Lower leg skin (tissue), 4 donors: ENCODE measurements around the gene ST6GALNAC5. TPM values are rescaled to one million over a fixed set of nuclear protein-coding genes. Genes with fewer than 3 reads are reported as not detected.

Experiments
- DNase-seq, 2 donors: peaks; one replicate each; pipeline ENCODE4 v3.0.0-alpha.2; 2019; ENCODE audit warnings: low spot score in 2 of 2
- H3K4me3 ChIP-seq: fragments of 200-600 bp; sonication (generic); 2 replicates; pipeline ENCODE4 v1.5.1; 2017; ENCODE audit warnings: mild to moderate bottlenecking, low read depth; ENCODE audit not compliant: poor library complexity, severe bottlenecking
- CTCF ChIP-seq, 3 donors: fragments of 450-650 bp; IDR thresholded peaks; one replicate each; pipeline ENCODE4 v1.5.1; 2016; ENCODE audit warnings: antibody characterized with exemption in 3 of 3, mild to moderate bottlenecking in 3 of 3, moderate library complexity in 2 of 3
- POLR2A ChIP-seq, 2 donors: fragments of 450-650 bp; IDR thresholded peaks; one replicate each; pipeline ENCODE4 v1.6.1; 2016 to 2017; ENCODE audit warnings: antibody characterized with exemption in 2 of 2, mild to moderate bottlenecking in 1 of 2, moderate library complexity in 1 of 2
- WGBS, 2 donors: methylation state at CpG; one replicate each; pipeline ENCODE4 v1.1.5; 2018; 5-methylcytosine and 5-hydroxymethylcytosine counted together
- intact Hi-C: fragments of 100-400 bp; cut with DNase I; formaldehyde crosslinking; loops from one replicate; pipeline ENCODE4 v1.15.0; 2023; ENCODE audit warnings: low total_unique reads
- total RNA-seq, 4 donors: library from RNA; depleted of rRNA; stranded (reverse); fragments of >200 nt; gene quantifications; one replicate each; pipeline ENCODE4 v1.1.0, GENCODE V29; 2016

ST6GALNAC5 gene
- total RNA-seq, 4 donors from 2014 or later: 1.2 to 4.7 (median 3.5) TPM

DNA sequence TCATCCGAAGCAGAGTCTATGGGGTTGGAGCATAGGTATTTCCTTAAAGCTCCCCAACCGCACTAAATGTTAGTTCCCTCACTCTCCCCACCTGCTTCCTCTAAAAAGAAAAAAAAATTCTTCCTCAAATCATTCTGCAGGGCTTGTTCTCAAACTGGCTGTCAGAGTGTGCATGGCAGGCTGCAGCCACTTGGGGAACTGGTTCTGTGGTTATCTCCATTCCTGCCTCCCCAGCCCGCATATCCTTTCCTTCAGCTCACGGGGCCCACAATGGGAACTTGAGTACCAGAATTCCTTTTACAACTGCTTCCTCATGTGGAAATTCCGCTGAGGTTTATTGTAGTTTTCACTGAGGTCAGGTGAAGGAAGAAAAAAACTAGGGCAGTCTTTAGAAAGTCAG, 192.7 kb downstream of the ST6GALNAC5 start:
- 27 to 31% methylated on average over 5 of the region's 5 CpGs for WGBS, 2 donors
- no peak for TF ChIP-seq POLR2A (IDR thresholded peaks at IDR 0.05)
- DNase-seq: no peak
- intact Hi-C loops: no loop called here
- H3K4me3 ChIP-seq: no peak overlapping the region

DNA sequence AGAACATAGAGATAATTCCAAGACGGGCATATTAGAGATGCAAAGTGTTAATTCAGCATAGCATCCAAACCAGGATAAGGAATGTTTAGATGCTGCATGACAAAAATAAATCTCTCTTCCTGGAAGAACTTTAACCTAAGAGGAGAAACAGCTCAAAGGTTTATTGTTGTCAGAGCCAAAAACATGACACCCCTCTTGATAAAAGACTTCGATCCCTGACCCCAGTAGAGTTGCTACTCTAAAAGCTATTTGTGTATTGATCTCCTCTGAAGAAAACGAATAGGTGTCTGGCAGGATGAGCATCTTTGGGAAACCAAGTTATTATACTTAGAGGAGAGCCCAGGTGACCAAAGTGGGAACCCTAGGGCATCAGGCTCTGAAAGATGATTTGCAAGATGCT, 193.9 kb downstream of the ST6GALNAC5 start:
- intact Hi-C loops: no loop called here
- TF ChIP-seq CTCF (IDR thresholded peaks at IDR 0.05) (no peak), POLR2A (IDR thresholded peaks at IDR 0.05) (no peak)
- 80 to 82% methylated on average over 3 of the region's 3 CpGs for WGBS, 2 donors
- DNase-seq: no peak
- no peak overlapping the region for H3K4me3 ChIP-seq

GRCh38 chr1:77063118-77063517, 195.8 kb downstream of the ST6GALNAC5 start:
- H3K4me3 ChIP-seq: no peak overlapping the region
- 49 to 57% methylated on average over 4 of the region's 4 CpGs for WGBS, 2 donors
- DNase-seq: no peak
- intact Hi-C loops: no loop called here
- TF ChIP-seq CTCF (IDR thresholded peaks at IDR 0.05) (no peak), POLR2A (IDR thresholded peaks at IDR 0.05) (no peak)

- WGBS, 2 donors: 78 to 84% methylated on average over 2 of the region's 2 CpGs
- TF ChIP-seq POLR2A (IDR thresholded peaks at IDR 0.05) (no peak), CTCF (IDR thresholded peaks at IDR 0.05) (no peak)
- intact Hi-C loops: no loop called here
- no peak overlapping the region for H3K4me3 ChIP-seq
- no peak for DNase-seq
These were observed 197.0 kb downstream of the ST6GALNAC5 start for GRCh38 chr1:77064246-77064645.

DNA sequence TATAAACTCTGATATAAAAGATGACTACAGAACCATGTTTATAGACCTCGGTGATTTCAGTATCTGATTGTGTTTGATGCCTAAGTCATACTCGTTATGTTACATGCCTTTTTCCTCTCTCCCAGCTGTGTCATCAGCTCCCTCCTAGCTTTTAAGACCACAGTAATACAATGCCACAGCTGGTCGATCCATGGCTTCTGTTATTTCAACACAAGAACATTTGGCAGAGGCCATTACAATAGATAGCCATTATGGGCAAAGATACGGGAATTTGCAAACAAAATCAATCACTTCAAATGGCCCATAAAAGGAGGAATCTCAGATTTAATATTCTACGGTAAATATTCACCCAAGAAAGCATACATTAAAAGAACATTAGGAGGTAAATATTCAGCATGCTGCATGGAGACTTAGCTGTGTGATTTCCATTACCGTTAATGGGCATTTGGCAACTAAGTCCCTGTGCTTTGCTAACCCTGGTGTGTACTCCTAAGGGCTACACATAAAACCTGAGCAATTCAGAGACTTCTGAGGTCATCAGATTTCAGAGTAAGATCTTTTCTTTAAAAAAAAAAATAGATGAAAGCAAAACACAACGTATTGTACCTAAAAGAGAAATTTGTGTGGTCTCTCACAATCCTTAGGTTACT, 198.5 kb downstream of the ST6GALNAC5 start:
- intact Hi-C loops: no loop called here
- no peak for DNase-seq
- no peak overlapping the region for H3K4me3 ChIP-seq
- 78 to 86% methylated on average over 7 of the region's 7 CpGs for WGBS, 2 donors
- TF ChIP-seq POLR2A (IDR thresholded peaks at IDR 0.05) (no peak), CTCF (IDR thresholded peaks at IDR 0.05) (no peak)

- TF ChIP-seq POLR2A (IDR thresholded peaks at IDR 0.05): no peak
- TF ChIP-seq CTCF (IDR thresholded peaks at IDR 0.05): no peak
- no peak for DNase-seq
- 77 to 83% methylated on average over 2 of the region's 2 CpGs for WGBS, 2 donors
- intact Hi-C loops: no loop called here
- no peak overlapping the region for H3K4me3 ChIP-seq
These were observed 200.7 kb downstream of the ST6GALNAC5 start for GRCh38 chr1:77068013-77068412.
